GM12878 (cell line): ENCODE measurements around the gene TBX10. TPM values are rescaled to one million over a fixed set of nuclear protein-coding genes. Genes with fewer than 3 reads are reported as not detected.

Source experiments
- BCL11A ChIP-seq: IDR thresholded peaks from 2 replicates; pipeline ENCODE4 v1.6.1; 2011; ENCODE audit warnings: low read depth, low read length
- CBX5 ChIP-seq: sonication (generic); IDR thresholded peaks from 2 replicates; pipeline ENCODE4 v1.6.1; 2016; ENCODE audit warnings: low read depth, moderate library complexity, mild to moderate bottlenecking, inconsistent platforms
- CEBPB ChIP-seq, 2 experiments: fragments of 150-350 bp in 1 of 2; IDR thresholded peaks; 2 replicates each; pipeline ENCODE4 v1.6.1; 2012 to 2014; ENCODE audit warnings: low read depth in 2 of 2, low read length in 2 of 2, borderline replicate concordance in 1 of 2, inconsistent platforms in 1 of 2
- ESRRA ChIP-seq: IDR thresholded peaks from 2 replicates; pipeline ENCODE4 v1.6.1; 2012; ENCODE audit warnings: mild to moderate bottlenecking, low read length, improper control_type of control experiment
- HCFC1 ChIP-seq: fragments of 150-350 bp; IDR thresholded peaks from 2 replicates; pipeline ENCODE4 v1.6.1; 2014; ENCODE audit warnings: low read length
- IKZF2 ChIP-seq, 2 experiments: fragments of 450-650 bp; IDR thresholded peaks; 2 replicates each; pipeline ENCODE4 v1.6.1; 2017; ENCODE audit warnings: mild to moderate bottlenecking in 2 of 2, moderate library complexity in 2 of 2
- KAT2A ChIP-seq: conservative IDR thresholded peaks from 2 replicates; pipeline ENCODE4 v1.6.1; 2011; ENCODE audit warnings: low read depth, low read length; ENCODE audit not compliant: control insufficient read depth
- LARP7 ChIP-seq: fragments of 450-650 bp; IDR thresholded peaks from 2 replicates; pipeline ENCODE4 v1.6.1; 2017; ENCODE audit warnings: mild to moderate bottlenecking
- MEF2A ChIP-seq: IDR thresholded peaks from 2 replicates; pipeline ENCODE4 v1.6.1; 2011; ENCODE audit warnings: low read depth, mild to moderate bottlenecking, low read length, moderate library complexity; ENCODE audit not compliant: insufficient read depth
- MTA3 ChIP-seq: IDR thresholded peaks from 2 replicates; pipeline ENCODE4 v1.6.1; 2012; ENCODE audit warnings: low read length, inconsistent platforms, borderline replicate concordance
- NRF1 ChIP-seq: conservative IDR thresholded peaks from 2 replicates; pipeline ENCODE4 v1.6.1; 2011; ENCODE audit warnings: mild to moderate bottlenecking, low read depth, low read length, improper control_type of control experiment
- PML ChIP-seq: IDR thresholded peaks from 2 replicates; pipeline ENCODE4 v1.6.1; 2012; ENCODE audit warnings: low read length, inconsistent platforms
- STAT1 ChIP-seq: fragments of 450-650 bp; conservative IDR thresholded peaks from 2 replicates; pipeline ENCODE4 v1.6.1; 2014; ENCODE audit warnings: antibody characterized with exemption, mild to moderate bottlenecking
- ZNF384 ChIP-seq: IDR thresholded peaks from 2 replicates; pipeline ENCODE4 v1.6.1; 2012; ENCODE audit warnings: low read depth, mild to moderate bottlenecking, low read length, improper control_type of control experiment, borderline replicate concordance
- ZNF622 ChIP-seq: fragments of 450-650 bp; IDR thresholded peaks from 2 replicates; pipeline ENCODE4 v1.6.1; 2017; ENCODE audit warnings: mild to moderate bottlenecking, inconsistent platforms
- polyA plus RNA-seq, 11 experiments: library from polyadenylated mRNA; depleted of rRNA in 4 of 11; unstranded in 6 of 11; stranded (reverse) in 5 of 11; fragments of >200 nt; fragmentation: Nextera tagmentation in 4 of 11; fragmentation: Illumina TruSeq in 1 of 11; extraction: Ambion mirVana in 4 of 11; extraction: Trizol in 1 of 11; gene quantifications; 1 replicate in 1 of 11; 2 replicates in 10 of 11; pipeline versions ENCODE4 v1.2.1 to v1.2.3, GENCODE V29; 2011 to 2016; ENCODE audit warnings: inconsistent platforms in 2 of 11, missing spikeins in 2 of 11, low read depth in 1 of 11
- total RNA-seq, 4 experiments: library from RNA; depleted of rRNA in 3 of 4; stranded (reverse); fragments of >200 nt in 3 of 4; fragmentation: Illumina TruSeq in 1 of 4; extraction: Trizol in 1 of 4; gene quantifications; 2 replicates each; pipeline versions ENCODE4 v1.2.1 to v1.2.3, GENCODE V29; 2013 to 2021
- TF ChIP-seq, protein P1 (sequence below): fragments of 450-650 bp; IDR thresholded peaks from 2 replicates; pipeline ENCODE4 v1.6.1; 2017; ENCODE audit warnings: mild to moderate bottlenecking, moderate library complexity
- TF ChIP-seq, protein P2 (sequence below): IDR thresholded peaks from 2 replicates; pipeline ENCODE4 v1.6.1; 2012; ENCODE audit warnings: improper control_type of control experiment, low read depth, low read length; ENCODE audit not compliant: insufficient replicate concordance

The TBX10 gene
- total and polyA plus RNA-seq, 10 of the 15 experiments (the other 5 are each of a cell fraction or from before 2014, with no cell fraction given), result 0.10 to 0.44 (median 0.20) TPM; not detected in 4

DNA sequence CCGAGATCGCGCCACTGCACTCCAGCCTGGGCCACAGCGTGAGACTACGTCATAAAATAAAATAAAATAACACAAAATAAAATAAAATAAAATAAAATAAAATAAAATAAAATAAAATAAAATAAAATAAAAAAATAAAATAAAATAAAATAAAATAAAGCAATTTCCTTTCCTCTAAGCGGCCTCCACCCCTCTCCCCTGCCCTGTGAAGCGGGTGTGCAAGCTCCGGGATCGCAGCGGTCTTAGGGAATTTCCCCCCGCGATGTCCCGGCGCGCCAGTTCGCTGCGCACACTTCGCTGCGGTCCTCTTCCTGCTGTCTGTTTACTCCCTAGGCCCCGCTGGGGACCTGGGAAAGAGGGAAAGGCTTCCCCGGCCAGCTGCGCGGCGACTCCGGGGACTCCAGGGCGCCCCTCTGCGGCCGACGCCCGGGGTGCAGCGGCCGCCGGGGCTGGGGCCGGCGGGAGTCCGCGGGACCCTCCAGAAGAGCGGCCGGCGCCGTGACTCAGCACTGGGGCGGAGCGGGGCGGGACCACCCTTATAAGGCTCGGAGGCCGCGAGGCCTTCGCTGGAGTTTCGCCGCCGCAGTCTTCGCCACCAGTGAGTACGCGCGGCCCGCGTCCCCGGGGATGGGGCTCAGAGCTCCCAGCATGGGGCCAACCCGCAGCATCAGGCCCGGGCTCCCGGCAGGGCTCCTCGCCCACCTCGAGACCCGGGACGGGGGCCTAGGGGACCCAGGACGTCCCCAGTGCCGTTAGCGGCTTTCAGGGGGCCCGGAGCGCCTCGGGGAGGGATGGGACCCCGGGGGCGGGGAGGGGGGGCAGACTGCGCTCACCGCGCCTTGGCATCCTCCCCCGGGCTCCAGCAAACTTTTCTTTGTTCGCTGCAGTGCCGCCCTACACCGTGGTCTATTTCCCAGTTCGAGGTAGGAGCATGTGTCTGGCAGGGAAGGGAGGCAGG lies 56.0 kb downstream of the TBX10 start, which contains the start of gene GSTP1 (continued):
- TF ChIP-seq STAT1 (0 out of 2 replicates have a peak, but pooled peaks have one; percentile 77), PML (peak; percentile 95), KAT2A (no peak), IKZF2 (IDR thresholded peaks at IDR 0.05) (peak; percentile 60 to 68), ZNF384 (no peak), ESRRA (no peak), CBX5 (no peak), MEF2A (0 out of 2 replicates have a peak, but pooled peaks have one; percentile 14), BCL11A (no peak), CEBPB (IDR thresholded peaks at IDR 0.05; ENCODE audit: borderline replicate concordance in 1 of 2, low read depth in 2 of 2, low read length in 2 of 2) (no peak), LARP7 (peak; percentile 96), MTA3 (no peak), HCFC1 (peak; percentile 19; the same call in 1 of the 2 replicates), ZNF622 (no peak), NRF1 (no peak)
- TF ChIP-seq, protein P1, sequence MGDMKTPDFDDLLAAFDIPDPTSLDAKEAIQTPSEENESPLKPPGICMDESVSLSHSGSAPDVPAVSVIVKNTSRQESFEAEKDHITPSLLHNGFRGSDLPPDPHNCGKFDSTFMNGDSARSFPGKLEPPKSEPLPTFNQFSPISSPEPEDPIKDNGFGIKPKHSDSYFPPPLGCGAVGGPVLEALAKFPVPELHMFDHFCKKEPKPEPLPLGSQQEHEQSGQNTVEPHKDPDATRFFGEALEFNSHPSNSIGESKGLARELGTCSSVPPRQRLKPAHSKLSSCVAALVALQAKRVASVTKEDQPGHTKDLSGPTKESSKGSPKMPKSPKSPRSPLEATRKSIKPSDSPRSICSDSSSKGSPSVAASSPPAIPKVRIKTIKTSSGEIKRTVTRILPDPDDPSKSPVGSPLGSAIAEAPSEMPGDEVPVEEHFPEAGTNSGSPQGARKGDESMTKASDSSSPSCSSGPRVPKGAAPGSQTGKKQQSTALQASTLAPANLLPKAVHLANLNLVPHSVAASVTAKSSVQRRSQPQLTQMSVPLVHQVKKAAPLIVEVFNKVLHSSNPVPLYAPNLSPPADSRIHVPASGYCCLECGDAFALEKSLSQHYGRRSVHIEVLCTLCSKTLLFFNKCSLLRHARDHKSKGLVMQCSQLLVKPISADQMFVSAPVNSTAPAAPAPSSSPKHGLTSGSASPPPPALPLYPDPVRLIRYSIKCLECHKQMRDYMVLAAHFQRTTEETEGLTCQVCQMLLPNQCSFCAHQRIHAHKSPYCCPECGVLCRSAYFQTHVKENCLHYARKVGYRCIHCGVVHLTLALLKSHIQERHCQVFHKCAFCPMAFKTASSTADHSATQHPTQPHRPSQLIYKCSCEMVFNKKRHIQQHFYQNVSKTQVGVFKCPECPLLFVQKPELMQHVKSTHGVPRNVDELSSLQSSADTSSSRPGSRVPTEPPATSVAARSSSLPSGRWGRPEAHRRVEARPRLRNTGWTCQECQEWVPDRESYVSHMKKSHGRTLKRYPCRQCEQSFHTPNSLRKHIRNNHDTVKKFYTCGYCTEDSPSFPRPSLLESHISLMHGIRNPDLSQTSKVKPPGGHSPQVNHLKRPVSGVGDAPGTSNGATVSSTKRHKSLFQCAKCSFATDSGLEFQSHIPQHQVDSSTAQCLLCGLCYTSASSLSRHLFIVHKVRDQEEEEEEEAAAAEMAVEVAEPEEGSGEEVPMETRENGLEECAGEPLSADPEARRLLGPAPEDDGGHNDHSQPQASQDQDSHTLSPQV, result peak; percentile 85
- TF ChIP-seq, protein P2, sequence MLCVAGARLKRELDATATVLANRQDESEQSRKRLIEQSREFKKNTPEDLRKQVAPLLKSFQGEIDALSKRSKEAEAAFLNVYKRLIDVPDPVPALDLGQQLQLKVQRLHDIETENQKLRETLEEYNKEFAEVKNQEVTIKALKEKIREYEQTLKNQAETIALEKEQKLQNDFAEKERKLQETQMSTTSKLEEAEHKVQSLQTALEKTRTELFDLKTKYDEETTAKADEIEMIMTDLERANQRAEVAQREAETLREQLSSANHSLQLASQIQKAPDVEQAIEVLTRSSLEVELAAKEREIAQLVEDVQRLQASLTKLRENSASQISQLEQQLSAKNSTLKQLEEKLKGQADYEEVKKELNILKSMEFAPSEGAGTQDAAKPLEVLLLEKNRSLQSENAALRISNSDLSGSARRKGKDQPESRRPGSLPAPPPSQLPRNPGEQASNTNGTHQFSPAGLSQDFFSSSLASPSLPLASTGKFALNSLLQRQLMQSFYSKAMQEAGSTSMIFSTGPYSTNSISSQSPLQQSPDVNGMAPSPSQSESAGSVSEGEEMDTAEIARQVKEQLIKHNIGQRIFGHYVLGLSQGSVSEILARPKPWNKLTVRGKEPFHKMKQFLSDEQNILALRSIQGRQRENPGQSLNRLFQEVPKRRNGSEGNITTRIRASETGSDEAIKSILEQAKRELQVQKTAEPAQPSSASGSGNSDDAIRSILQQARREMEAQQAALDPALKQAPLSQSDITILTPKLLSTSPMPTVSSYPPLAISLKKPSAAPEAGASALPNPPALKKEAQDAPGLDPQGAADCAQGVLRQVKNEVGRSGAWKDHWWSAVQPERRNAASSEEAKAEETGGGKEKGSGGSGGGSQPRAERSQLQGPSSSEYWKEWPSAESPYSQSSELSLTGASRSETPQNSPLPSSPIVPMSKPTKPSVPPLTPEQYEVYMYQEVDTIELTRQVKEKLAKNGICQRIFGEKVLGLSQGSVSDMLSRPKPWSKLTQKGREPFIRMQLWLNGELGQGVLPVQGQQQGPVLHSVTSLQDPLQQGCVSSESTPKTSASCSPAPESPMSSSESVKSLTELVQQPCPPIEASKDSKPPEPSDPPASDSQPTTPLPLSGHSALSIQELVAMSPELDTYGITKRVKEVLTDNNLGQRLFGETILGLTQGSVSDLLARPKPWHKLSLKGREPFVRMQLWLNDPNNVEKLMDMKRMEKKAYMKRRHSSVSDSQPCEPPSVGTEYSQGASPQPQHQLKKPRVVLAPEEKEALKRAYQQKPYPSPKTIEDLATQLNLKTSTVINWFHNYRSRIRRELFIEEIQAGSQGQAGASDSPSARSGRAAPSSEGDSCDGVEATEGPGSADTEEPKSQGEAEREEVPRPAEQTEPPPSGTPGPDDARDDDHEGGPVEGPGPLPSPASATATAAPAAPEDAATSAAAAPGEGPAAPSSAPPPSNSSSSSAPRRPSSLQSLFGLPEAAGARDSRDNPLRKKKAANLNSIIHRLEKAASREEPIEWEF, result no peak
